NCI-H345 (cell line): ENCODE results near the gene CD300C.
"Not testable (repeated sequence)": the region's sequence is repeated elsewhere in the genome, so short reads cannot be mapped to it uniquely, and the experiment has no call there.

Experiments used
- DNase-seq: peaks from one replicate; lab custom pipeline; 2025; lab: John Stamatoyannopoulos, UW

The CD300C gene

DNA sequence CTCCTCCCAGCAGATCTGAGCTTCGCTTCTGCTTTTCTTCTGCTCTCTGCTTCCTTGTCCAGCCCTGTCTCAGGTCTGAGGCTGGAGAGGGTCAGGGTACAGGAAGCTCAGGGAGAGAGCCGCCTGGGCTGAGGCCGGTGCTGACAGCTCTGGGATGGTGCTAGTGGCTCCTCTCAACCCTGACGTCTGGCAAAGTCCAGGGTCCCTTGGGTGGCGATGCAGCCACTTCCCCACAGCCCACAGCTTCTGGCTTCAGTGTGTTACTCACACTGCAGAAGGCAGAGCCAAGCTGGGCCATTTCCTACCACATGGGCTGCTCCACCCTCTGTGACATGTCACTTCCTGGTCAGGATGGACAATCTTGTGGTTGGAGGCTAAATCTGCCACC, at the start of gene CD300C:
Gene CD300C (minus strand): TSS at position 273 of the 388 bp plus-strand sequence. CDS start 333 bp downstream, outside the sequence.
- DNase-seq = no peak

DNA sequence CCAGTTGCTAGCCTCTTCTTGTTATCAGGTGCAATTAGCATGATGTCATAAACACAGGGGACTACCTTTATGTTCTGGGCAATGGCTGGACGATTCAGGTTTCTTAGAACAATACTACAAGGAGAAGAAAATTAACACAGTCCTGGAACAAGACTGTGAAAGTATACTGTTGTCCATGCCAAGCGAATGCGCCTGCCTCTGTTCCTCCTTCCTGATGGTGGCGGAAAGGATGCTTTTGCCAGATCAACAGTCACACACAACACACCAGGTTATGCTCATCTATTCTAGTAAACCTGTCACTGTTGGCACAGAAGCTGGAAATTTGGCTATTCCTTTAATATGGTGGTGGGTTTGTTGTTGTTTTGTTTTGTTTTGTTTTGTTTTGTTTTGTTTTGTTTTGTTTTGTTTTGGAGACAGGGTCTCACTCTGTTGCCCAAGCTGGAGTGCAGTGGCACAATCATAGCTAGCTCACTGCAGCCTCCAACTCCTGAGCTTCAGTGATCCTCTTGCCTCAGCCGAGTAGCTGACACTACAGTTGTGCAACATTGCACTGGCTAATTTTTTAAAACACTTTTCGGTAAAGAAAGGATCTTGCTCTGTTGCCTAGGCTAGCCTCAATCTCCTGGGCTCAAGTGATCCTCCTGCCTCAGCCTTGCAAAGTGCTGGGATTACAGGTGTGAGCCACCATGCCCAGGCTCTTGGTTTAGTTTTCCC, 49.3 kb upstream of the CD300C start:
- no peak for DNase-seq

DNA sequence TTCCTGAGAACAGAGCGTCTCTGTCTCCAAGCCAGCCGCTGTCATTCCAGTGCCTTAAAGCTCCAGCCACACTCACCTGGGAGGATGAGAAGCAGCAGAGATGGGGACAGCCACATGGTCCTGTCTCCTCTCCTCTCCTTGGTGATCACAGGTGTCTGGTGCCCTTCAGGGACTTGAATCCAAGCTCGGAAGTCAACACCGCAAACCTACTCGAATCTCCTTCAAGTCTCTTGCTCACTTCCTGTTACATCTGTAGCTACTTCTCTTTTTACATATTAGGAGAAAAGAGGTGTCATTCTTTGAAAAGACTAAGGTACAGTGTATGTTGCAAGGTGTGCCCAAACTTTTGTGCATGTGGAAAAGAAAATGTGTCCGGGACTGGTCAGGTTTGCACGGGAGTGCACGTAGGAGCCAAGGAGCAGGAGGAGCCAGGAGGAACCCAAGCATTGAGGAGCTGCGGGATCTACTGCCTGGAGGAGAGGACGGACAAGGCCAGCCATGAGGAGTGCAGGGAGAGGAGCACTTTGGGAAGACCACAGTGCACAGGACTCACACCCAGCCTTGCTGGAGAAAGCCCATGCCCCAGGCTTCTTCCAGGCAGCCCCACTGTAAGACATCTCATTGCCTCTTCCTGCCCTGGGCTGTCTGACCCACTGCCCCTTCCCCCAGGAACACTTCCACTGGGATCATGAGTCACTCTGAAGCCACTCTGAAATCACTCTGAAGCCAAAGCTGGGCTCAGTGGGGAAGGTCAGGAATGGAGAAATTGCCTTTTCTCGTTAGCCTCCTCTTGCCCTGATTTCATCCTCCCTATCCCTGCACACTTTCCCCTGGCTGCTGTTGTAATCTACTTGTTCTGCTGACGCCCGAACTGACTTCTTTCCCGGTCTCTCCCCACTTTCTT, 46.4 kb upstream of the CD300C start, which contains the start of gene CD300LD:
Gene CD300LD (minus strand): TSS at position 197 of the 904 bp plus-strand sequence. CDS start 81 bp downstream, at position 116.
- DNase-seq = no peak

DNA sequence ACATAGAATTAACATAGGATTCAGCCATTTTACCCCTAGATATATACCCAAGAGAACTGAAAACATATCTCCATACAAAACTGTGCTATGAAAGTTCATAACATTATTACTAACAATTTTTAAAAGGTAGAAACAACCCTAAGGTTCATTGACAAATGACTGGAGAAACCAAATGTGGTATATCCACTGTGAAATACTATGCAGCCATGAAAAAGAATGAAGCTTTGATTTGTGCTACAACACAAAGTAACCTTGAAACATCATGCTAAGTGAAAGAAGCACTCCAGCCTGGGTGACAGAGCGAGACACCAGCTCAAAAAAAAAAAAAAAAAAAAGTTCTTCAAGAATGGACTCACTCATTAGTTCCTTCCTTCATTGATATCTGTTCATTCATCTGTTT, 45.6 kb upstream of the CD300C start:
- no peak for DNase-seq

DNA sequence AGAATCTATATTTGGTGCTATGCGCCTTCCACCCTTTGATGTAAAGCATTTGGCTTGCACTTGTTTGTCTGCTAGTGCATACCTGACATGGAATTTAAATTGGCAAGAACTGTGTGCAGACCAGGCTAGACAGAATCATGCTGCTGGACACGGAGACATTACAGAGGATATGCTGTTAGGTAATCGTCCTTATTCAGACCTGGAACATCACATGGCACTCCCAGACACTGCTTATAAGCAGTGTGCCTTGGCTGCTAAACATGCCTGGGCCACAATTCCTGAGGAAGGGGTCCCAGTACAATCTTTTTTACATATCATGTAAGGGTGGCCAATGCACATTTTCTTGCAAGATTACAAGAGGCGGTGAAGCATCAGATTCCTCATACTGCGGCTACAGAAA, 39.8 kb upstream of the CD300C start:
- DNase-seq = no peak

DNA sequence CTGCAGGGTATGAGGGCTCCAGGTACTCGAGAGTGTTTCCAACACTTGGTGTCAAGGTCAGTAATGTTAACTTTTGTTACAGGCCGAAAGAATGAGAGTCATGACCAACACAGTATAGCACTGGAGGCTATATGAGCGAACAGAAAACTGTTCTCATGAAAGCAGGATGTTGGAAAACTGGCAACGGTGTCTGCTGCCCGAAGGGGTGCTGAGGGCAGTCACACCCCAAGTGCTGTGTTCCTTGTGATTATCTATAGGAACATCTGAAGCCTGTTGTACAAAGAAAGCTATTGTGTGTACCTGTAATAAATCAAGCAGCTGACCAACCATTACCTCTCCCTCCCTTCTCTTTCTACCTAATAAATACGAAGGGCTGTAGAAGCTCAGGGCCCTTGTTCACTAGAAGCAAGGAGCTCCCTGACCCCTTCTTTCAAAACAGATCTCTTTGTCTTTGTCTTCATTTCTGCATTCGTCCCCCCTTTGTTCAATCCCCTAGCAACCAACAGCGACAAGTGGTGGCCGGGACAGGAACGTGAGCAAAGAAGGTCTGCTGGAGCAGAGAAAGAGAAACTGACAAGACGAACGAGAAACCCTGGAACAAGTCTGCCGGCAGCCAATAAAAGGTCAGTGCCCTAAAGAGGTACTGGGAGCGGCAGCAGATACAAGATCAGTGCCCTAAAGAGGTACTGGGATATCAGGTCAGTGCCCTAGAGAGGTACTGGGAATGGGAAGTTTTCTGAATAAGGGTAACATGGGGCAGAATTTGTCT, 38.6 kb upstream of the CD300C start:
- no peak for DNase-seq

DNA sequence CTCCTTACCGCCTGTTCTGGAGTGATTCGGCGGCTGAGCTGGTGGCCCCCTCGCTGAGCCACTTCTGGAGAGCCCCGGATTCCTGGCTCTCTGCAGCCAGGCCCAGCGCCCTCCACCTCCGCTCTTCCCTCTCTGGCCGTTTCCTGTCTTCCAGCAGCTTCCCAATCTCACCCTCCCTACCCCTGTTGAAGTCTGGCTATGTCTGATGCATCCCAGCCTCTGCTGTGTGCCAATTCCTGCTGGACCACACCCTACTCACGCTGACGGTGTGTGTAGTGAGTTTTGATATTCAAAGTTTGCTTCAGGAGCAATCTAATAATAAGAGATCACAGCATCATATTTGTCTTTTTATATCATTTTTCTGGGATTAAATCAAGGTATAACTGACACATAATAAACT, 36.7 kb upstream of the CD300C start:
- DNase-seq = no peak

DNA sequence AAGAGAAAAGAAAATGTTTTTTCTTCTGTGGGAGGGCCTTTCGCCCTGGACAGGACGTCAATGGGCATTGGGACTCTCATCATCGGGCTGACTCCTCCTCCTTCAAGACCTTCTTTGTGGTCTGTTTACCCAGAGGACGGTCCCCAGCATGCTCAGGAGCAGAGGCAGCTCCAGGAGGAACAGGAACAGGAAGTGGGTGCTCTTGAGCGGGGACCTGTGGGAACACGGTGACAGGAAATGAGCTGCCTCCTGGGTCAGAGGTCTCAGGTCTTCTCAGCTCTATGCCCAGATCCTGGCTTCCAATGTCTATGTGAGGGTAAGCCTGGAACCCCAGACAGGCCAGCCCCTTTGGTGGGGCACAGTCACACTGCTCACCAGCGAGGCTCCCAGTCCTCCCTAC, 34.0 kb upstream of the CD300C start:
- DNase-seq = no peak

DNA sequence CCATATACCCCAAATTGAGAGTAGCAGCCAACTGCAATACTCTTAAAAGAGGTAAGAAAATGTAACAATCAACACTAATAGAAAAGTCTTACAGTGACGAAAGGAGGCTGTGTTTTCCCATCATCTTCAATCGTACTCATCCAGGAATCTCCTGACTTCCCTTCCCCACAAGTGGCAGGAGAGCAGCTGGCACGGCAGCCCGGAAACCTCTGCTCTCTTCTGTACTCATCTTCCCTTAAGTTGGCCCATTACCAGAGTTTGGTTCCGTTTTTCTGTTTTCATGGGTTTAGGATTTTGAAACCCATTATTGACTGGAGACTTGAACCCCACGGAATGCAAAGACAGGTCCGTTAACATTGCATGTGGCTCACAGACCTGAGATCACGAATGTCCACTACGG, 33.1 kb upstream of the CD300C start:
- DNase-seq = no peak

DNA sequence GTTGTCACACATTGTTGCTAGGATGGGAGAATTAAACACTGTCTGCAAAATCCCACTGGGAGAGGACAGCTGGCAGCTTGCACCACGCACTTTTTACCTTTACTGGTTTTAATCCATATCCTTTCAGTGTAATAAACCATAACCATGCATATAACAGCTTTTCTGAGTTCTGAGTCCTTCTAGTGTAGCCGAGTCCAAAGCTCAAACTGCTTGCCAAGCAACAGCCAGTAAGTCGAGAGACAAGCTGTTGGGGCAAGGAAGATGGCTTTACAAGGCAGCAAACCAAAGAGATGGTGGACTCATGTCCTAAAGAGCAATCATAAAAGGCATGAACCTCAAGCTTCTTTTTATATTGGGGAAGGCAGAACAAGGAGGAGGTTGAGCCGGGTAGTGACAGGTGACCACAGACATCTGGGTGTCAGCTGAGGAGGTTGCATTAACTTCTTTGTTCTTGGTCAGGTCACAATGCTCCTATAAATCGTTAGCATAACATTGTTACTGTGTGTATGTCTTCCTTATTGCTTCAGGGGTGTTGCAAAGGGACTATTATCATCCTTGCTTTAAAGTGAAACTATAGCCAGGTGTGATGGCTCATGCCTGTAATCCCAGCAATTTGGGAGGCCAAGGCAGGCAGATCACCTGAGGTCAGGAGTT, 28.7 kb upstream of the CD300C start:
- no peak for DNase-seq

DNA sequence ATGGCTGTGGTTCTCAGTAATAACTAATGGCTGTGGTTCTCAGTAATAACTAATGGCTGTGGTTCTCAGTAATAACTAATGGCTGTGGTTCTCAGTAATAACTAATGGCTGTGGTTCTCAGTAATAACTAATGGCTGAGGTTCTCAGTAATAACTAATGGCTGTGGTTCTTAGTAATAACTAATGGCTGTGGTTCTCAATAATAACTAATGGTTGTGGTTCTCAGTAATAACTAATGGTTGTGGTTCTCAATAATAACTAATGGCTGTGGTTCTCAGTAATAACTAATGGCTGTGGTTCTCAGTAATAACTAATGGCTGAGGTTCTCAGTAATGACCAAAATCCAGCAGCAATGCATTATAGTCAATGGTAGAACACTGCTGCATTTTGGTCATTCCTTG, 27.7 kb upstream of the CD300C start:
- DNase-seq = not testable (repeated sequence)

DNA sequence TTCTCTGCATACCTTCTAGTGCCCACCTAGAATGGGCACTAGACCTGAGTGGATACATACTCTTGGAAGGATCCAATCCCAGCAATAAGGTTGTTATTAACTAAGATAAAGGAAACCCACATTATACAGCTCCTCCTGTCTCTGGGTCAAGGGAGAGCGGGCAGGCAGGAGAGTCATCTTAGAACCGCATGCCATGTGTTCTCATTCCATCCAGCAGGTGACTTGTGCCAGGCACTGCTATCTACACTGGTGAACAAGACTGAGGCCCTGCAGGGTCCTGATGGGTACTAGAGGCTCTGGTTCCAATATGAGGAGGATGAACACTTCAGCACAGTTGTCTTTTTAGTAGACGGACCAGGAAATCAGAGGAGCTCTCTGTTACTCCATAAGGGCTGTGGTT, 27.3 kb upstream of the CD300C start:
- DNase-seq = no peak

DNA sequence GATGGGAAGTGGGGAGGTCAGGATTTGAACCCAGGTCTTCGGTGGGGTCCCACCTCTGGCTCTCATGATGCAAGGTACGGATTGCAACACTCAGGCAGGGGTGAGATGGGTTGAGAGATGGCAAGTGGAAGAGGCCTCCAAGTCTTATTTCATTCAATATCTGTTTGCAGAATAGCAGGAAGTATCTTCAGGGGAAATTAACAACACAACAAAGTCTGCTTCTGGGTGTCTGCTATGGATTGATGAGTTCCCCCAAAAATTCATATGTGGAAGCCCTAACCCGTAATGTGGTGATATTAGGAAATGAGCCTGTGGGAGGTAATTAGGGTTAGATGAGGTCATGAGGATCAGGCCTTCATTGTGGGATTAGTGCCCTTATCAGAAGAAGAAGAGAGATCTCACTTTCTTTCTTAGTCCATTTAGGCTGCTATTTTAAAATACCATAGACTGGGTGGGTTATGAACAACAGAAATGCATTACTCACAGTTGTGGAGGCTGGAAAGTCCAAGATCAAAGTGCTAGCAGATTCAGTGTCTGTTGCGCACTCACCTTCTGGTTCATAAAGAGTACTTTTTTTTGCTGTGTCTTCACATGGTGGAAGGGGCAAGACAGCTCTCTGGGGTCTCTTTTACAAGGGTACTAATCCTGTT, 25.8 kb upstream of the CD300C start:
- DNase-seq = no peak

DNA sequence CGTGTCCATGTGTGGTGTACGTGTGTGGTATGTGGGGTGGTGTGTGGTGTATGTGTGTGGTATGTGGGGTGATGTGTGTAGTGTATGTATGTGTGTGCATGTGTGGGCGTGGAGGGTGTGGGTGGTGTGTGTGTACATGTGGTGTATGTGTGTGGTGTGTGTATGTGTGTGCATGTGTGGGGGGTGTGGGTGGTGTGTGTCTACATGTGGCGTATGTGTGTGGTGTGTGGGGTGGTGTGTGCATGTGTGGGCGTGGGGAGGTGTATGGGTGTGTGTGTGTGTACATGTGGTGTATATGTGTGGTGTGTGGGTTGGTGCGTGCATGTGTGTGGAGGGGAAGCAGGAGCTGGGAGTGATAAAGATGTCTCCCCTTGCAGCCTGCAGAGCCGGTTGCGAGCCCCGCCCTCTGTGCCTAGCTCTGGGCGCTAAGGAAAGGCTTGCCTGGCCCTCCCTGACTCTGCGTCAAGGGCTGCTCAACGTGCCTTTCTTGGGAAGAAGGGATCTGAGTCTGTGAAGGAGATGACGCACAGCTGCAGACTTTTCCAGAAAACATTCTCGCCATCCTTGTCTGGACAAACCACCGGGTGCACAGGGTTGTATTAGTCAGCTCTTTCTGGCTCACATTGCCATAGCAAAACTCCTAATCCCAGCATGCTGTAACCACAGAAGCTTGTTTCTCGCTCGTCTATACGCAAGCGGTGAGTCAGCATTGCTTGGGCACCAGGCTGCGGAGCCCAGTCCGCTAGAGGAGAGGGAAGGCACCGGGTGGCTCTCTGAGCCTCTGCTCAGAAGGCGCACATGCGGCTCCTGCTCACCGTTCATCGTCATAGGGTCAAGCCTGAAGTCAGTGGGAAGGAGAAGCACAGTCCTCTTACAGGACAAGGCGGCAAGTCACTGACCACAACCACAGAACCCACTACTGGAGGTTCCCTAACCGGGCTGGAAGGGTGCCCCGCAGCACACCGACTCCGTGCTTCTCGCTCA, 23.4 kb upstream of the CD300C start:
- DNase-seq = no peak

DNA sequence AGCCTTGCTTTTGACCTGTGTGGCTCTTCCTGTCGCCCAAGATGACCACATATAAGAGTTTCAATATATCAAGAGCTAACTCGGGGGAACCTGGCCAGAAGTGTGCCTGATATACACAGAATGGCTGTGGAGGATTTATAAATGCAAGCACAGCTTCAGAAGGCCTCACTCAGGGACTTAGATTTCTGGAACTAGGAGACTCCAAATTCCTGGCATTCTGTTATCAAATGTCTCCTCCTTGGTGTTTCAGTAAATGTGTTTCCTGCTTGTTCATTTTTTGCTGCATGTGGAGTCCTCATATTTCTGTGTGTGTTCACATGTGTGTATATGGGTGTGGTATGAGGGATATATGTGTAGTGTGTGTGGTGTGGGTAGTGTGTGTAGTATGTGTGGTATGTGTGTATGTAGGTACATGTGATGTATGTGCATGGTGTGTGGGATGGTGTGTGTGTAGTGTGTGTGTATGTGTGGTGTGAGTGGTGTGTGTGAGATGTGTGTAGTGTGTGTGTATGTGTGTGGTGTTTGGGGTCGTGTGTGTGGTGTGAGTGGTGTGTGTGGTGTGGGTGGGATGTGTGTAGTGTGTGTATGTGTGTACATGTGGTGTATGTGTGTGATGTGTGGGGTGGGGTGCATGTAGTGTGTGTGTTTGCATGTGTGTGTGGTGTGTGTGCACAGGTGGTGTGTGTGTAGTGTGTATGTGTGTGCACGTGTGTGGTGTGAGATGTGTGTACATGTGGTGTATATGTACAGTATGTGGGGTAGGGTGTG, 22.4 kb upstream of the CD300C start:
- DNase-seq = no peak

DNA sequence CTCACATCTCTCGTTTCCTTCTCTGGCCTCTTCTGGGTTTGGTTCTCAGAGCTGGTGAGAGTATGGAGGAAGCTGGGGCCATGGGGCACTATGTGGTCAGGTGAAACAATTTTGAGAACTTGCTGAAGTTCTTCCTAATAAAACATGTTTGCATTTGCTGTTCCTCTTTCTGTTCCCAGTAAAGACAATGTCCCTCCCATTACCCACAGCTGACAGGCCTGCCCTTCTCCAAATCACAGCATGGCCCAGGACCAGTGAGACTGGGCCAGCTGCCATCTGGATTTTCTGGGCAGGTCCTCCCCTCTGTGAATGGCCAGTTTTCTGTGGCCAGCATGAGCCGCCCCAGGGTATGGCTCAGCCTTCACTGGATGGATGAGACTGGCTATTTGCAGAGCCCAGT, 21.5 kb upstream of the CD300C start, which contains the start of gene CD300H:
Gene CD300H (minus strand): TSS at position 113 of the 400 bp plus-strand sequence.
- no peak for DNase-seq

DNA sequence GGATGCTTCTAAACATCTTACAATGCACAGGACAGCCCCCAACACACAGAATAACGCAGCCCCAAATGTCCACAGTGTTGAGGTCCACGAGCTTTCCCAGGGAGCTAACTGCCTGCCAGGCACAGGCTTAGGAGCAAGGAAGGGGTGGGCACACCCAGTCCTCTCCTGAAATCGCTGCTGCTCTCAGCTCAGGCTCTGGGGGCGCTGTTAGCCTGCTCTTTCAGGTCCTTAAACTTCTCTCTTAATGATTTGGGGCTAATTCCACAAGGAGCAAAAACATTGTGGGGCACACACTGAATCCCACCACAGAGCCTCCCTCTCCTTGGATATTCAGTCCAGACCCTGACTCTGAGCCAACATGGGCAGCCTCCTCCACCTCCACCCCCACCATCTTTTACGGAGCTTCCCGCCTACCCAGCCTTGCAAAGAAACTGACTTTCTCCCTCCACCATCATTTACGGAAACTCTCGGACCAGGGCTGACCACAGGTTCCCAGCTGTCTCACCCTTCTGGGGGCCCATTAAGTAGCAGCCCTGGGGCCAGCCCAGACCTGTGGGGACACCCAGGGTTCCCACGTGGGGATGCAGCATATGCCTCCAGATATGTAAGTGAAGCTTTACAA, 20.3 kb upstream of the CD300C start:
- no peak for DNase-seq

DNA sequence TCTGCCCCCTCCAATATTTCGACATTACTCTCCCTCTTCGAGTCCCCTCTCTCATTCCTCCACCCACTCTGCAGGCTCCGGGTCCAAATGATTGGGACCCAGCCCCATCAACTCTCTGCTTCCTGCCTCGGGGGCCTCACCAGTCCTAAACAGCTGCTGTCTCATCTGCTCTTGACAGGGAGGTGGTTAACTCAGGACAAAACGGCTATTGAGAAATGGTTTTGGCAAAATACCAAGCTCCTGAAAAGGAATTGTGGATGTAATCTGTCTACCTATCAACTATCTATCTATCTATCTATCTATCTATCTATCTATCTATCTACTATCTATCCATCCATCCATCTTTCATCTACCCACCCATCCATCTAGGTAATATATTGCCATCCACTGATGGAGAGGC, 19.2 kb upstream of the CD300C start:
- DNase-seq = peak; percentile 24

DNA sequence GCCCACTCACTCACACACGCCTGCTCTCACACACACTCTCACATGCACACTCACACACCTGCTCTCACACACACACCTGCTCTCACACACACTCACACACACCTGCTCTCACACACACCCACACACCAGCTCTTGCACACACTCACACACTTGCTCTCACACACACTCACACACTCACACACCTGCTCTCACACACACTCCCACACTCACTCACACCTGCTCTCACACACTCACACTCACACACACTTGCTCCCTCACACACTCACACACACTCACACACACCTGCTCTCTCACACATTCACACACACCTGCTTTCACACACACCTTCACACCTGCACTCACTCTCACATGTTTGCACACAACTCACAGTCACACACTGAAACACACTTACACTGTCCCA, 17.4 kb upstream of the CD300C start:
- no peak for DNase-seq
